Measurements from ENCODE around the gene C19orf73. TPM values are rescaled to one million over a fixed set of nuclear protein-coding genes. Genes with fewer than 3 reads are reported as not detected.
"Not testable (repeated sequence)": the region's sequence is repeated elsewhere in the genome, so short reads cannot be mapped to it uniquely, and the experiment has no call there.

The C19orf73 gene
- total RNA-seq, 1 donor from 2014 or later, result 0.67 TPM

- DNase-seq (ENCODE audit: low spot score) (no peak), ATAC-seq (no peak)
- intact Hi-C loops (cut with DNase I), result loop anchor here (10.0 kb wide), 1 partner anchor 60 kb away; no protein-coding TSS in a partner anchor
These were observed 34.5 kb downstream of the C19orf73 start for GRCh38 chr19:49084206-49085019.

GRCh38 chr19:49081273-49081672 lies 37.7 kb downstream of the C19orf73 start:
- DNase-seq (ENCODE audit: low spot score), result no peak
- ATAC-seq, result no peak
- intact Hi-C loops (cut with DNase I), result loop anchor here (10.0 kb wide), 1 partner anchor 64 kb away; no protein-coding TSS in a partner anchor

GRCh38 chr19:49080392-49080791 lies 38.6 kb downstream of the C19orf73 start:
- intact Hi-C loops (cut with DNase I), result loop anchor here (10.0 kb wide), 1 partner anchor 64 kb away; no protein-coding TSS in a partner anchor
- ATAC-seq (no peak), DNase-seq (ENCODE audit: low spot score) (no peak)

- ATAC-seq; intact Hi-C loops (cut with DNase I): not testable (repeated sequence)
- peak; percentile 81 for DNase-seq (ENCODE audit: low spot score)
These were observed 44.1 kb downstream of the C19orf73 start for GRCh38 chr19:49074869-49075268.

- ATAC-seq (peak; percentile 26), DNase-seq (ENCODE audit: low spot score) (no peak)
- intact Hi-C loops (cut with DNase I), result no loop called here
These were observed 45.2 kb downstream of the C19orf73 start for GRCh38 chr19:49073514-49074378.

GRCh38 chr19:49071860-49072547 lies 46.9 kb downstream of the C19orf73 start:
- no peak for DNase-seq (ENCODE audit: low spot score)
- intact Hi-C loops (cut with DNase I), result no loop called here
- no peak for ATAC-seq

- no peak for ATAC-seq
- intact Hi-C loops (cut with DNase I), result no loop called here
- DNase-seq (ENCODE audit: low spot score), result no peak
These were observed 48.5 kb downstream of the C19orf73 start for GRCh38 chr19:49070416-49070815.

GRCh38 chr19:49069026-49069425 lies 49.9 kb downstream of the C19orf73 start:
- ATAC-seq, result no peak
- intact Hi-C loops (cut with DNase I), result no loop called here
- no peak for DNase-seq (ENCODE audit: low spot score)

Other genes with a start within 250 kb of the C19orf73 start
- 95.8 TPM for gene PPP1R15A, start 246.7 kb downstream of the C19orf73 start, total RNA-seq
- gene TULP2, start 220.4 kb downstream of the C19orf73 start, total RNA-seq, result 1.1 TPM
- gene NUCB1, start 218.8 kb downstream of the C19orf73 start, total RNA-seq, result 262 TPM
- gene DHDH, start 185.4 kb downstream of the C19orf73 start, total RNA-seq, result 1.1 TPM
- 48.0 TPM for gene BAX, start 164.3 kb downstream of the C19orf73 start, total RNA-seq
- gene FTL, start 153.8 kb downstream of the C19orf73 start, total RNA-seq, result 3,094 TPM
- 42.0 TPM for gene GYS1, start 125.8 kb downstream of the C19orf73 start, total RNA-seq
- gene RUVBL2, start 125.3 kb downstream of the C19orf73 start, total RNA-seq, result 29.9 TPM
- gene LHB, start 102.1 kb downstream of the C19orf73 start, total RNA-seq, result not detected
- gene CGB3, start 94.8 kb downstream of the C19orf73 start, total RNA-seq, result not detected
- gene CGB2, start 87.3 kb downstream of the C19orf73 start, total RNA-seq, result not detected
- not detected for gene CGB1, start 82.2 kb downstream of the C19orf73 start, total RNA-seq
- gene CGB5, start 75.3 kb downstream of the C19orf73 start, total RNA-seq, result not detected
- not detected for gene CGB8, start 70.0 kb downstream of the C19orf73 start, total RNA-seq
- gene CGB7, start 61.4 kb downstream of the C19orf73 start, total RNA-seq, result not detected
- not detected for gene NTF4, start 54.3 kb downstream of the C19orf73 start, total RNA-seq
- gene KCNA7, start 46.4 kb downstream of the C19orf73 start, total RNA-seq, result not detected
- 299 TPM for gene SNRNP70, start 33.7 kb downstream of the C19orf73 start, total RNA-seq
- gene LIN7B, start 4.8 kb downstream of the C19orf73 start, total RNA-seq, result 9.8 TPM
- gene PPFIA3, start 401 bp upstream of the C19orf73 start, total RNA-seq, result 6.3 TPM
- 5.1 TPM for gene HRC, start 36.3 kb upstream of the C19orf73 start, total RNA-seq
- gene TRPM4, start 38.6 kb upstream of the C19orf73 start, total RNA-seq, result 32.5 TPM
- gene SLC6A16, start 206.0 kb upstream of the C19orf73 start, total RNA-seq, result 5.6 TPM
- 21.3 TPM for gene CD37, start 216.3 kb upstream of the C19orf73 start, total RNA-seq
- 33.0 TPM for gene TEAD2, start 243.3 kb upstream of the C19orf73 start, total RNA-seq
- gene DKKL1, start 244.7 kb upstream of the C19orf73 start, total RNA-seq, result 0.89 TPM